ENCODE data around the gene KLHL24. TPM values are rescaled to one million over a fixed set of nuclear protein-coding genes. Genes with fewer than 3 reads are reported as not detected.
A peak's percentile ranks its signal among the peaks of the same experiment; 100 is the strongest.

The KLHL24 gene
- total RNA-seq, 1 experiment from 2014 or later = 7.4 TPM

- Histone ChIP-seq H3K4me1 (ENCODE audit: insufficient read depth, low read length) (no peaks in the 10 kb centered on the region), H3K36me3 (ENCODE audit: low read depth, low read length) (no peaks in the 10 kb centered on the region), H3K9me2 (replicated peaks; ENCODE audit: low read length) (no peaks in the 10 kb centered on the region), H3K9ac (ENCODE audit: low read length) (no peak overlapping the region), H3F3A (ENCODE audit: low read length, unreplicated experiment) (no peaks in the 10 kb centered on the region), H3K27me3 (ENCODE audit: low read length) (0 out of 2 replicates have a peak, but pooled peaks cover 3% of the 10 kb centered on the region), H3K9me3 (ENCODE audit: low read length) (no peaks in the 10 kb centered on the region), H4K20me1 (ENCODE audit: low read length) (no peaks in the 10 kb centered on the region), H3K27ac (ENCODE audit: low read length) (no peak overlapping the region), H3K79me2 (ENCODE audit: low read length) (no peaks in the 10 kb centered on the region), H2AFZ (ENCODE audit: low read length) (no peak overlapping the region), H3K4me3 (ENCODE audit: low read length) (no peak overlapping the region), H3K4me2 (ENCODE audit: low read length) (no peak overlapping the region)
- DNase-seq (no peak), ATAC-seq (no peak)
- CTCF ChIA-PET = no interaction called here
- TF ChIP-seq, protein P1, sequence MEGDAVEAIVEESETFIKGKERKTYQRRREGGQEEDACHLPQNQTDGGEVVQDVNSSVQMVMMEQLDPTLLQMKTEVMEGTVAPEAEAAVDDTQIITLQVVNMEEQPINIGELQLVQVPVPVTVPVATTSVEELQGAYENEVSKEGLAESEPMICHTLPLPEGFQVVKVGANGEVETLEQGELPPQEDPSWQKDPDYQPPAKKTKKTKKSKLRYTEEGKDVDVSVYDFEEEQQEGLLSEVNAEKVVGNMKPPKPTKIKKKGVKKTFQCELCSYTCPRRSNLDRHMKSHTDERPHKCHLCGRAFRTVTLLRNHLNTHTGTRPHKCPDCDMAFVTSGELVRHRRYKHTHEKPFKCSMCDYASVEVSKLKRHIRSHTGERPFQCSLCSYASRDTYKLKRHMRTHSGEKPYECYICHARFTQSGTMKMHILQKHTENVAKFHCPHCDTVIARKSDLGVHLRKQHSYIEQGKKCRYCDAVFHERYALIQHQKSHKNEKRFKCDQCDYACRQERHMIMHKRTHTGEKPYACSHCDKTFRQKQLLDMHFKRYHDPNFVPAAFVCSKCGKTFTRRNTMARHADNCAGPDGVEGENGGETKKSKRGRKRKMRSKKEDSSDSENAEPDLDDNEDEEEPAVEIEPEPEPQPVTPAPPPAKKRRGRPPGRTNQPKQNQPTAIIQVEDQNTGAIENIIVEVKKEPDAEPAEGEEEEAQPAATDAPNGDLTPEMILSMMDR (conservative IDR thresholded peaks at IDR 0.05; ENCODE audit: low read depth, low read length) = no peak
- TF ChIP-seq EZH2 (IDR thresholded peaks at IDR 0.05; ENCODE audit: low read length, unreplicated experiment) (no peak), EZH2phosphoT487 (IDR thresholded peaks at IDR 0.05; ENCODE audit: borderline replicate concordance, low read length) (no peak)
- POLR2A ChIA-PET (ENCODE audit: unreplicated experiment) = no interaction called here
- intact Hi-C loops (cut with micrococcal nuclease) = no loop called here
- BruUV-seq (replicated peaks) = no TSS peak
Observed at GRCh38 chr3:183587336-183587735, 48.1 kb upstream of the KLHL24 start.

- no TSS peak for BruUV-seq (replicated peaks)
Observed at GRCh38 chr3:183590442-183590841, 45.0 kb upstream of the KLHL24 start.

DNA sequence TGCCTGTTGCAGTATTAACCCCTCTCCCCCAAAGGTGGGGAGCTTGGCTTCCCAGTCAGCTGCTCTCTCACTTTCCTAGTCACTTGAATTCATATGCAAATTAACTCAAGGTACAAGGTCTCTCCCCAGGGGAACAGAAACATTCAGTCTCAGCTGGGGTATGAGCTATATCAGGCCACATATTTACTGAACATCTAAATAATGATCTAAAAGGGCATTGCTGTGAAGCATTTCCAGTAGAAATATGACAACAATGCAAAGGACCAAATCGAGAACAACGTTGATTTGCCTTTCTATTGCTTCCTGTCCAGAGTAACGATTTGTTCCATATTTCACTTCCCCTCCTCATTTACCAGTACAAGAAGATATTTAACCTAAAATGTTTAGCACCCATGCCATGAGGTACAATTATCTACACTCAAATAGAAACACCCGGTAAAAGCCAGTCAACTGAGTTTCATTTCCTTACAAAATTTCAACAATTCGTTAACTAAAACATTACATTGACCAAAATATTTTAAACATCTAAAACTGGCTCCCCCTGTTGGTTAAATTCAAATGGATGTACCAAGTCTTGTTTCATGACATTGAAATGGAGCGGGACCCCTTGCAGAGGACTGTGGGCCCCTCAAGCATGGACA is 43.4 kb upstream of the KLHL24 start:
- no TSS peak for BruUV-seq (replicated peaks)
- CTCF ChIA-PET = no interaction called here
- ATAC-seq = no peak

More at GRCh38 chr3:183590442-183590841, 45.0 kb upstream of the KLHL24 start:
- ATAC-seq = no peak
- intact Hi-C loops (cut with micrococcal nuclease) = no loop called here
- Histone ChIP-seq H3K9ac (ENCODE audit: low read length) (no peak overlapping the region), H2AFZ (ENCODE audit: low read length) (no peak overlapping the region), H3K36me3 (ENCODE audit: low read depth, low read length) (no peaks in the 10 kb centered on the region), H3K9me3 (ENCODE audit: low read length) (no peaks in the 10 kb centered on the region), H3K79me2 (ENCODE audit: low read length) (no peaks in the 10 kb centered on the region), H3K27me3 (ENCODE audit: low read length) (0 out of 2 replicates have a peak, but pooled peaks cover 3% of the 10 kb centered on the region), H3K4me3 (ENCODE audit: low read length) (no peak overlapping the region), H3K27ac (ENCODE audit: low read length) (no peak overlapping the region), H3F3A (ENCODE audit: low read length, unreplicated experiment) (no peaks in the 10 kb centered on the region), H4K20me1 (ENCODE audit: low read length) (no peaks in the 10 kb centered on the region), H3K9me2 (replicated peaks; ENCODE audit: low read length) (no peaks in the 10 kb centered on the region), H3K4me1 (ENCODE audit: insufficient read depth, low read length) (no peaks in the 10 kb centered on the region), H3K4me2 (ENCODE audit: low read length) (no peak overlapping the region)
- ChIA-PET POLR2A (ENCODE audit: unreplicated experiment) (no interaction called here), CTCF (no interaction called here)
- DNase-seq = no peak
- TF ChIP-seq, protein P1 (conservative IDR thresholded peaks at IDR 0.05; ENCODE audit: low read depth, low read length) = no peak
- TF ChIP-seq EZH2 (IDR thresholded peaks at IDR 0.05; ENCODE audit: low read length, unreplicated experiment) (no peak), EZH2phosphoT487 (IDR thresholded peaks at IDR 0.05; ENCODE audit: borderline replicate concordance, low read length) (no peak)

More for the DNA sequence above, 43.4 kb upstream of the KLHL24 start:
- 0 out of 2 replicates have a peak, but pooled peaks cover 3% of the 10 kb centered on the region for H3K27me3 ChIP-seq (ENCODE audit: low read length)
- no peaks in the 10 kb centered on the region for H3K36me3 ChIP-seq (ENCODE audit: low read depth, low read length)
- POLR2A ChIA-PET (ENCODE audit: unreplicated experiment) = no interaction called here
- H2AFZ ChIP-seq (ENCODE audit: low read length) = no peak overlapping the region
- intact Hi-C loops (cut with micrococcal nuclease) = loop anchor here (1.0 kb wide), 1 partner anchor 123 kb away; no protein-coding TSS in a partner anchor
- H3K27ac ChIP-seq (ENCODE audit: low read length) = no peak overlapping the region
- no peaks in the 10 kb centered on the region for H3F3A ChIP-seq (ENCODE audit: low read length, unreplicated experiment)
- no peaks in the 10 kb centered on the region for H3K4me1 ChIP-seq (ENCODE audit: insufficient read depth, low read length)
- no peak for TF ChIP-seq EZH2 (IDR thresholded peaks at IDR 0.05; ENCODE audit: low read length, unreplicated experiment)
- TF ChIP-seq, protein P1 (conservative IDR thresholded peaks at IDR 0.05; ENCODE audit: low read depth, low read length) = peak; percentile 67
- H3K9me3 ChIP-seq (ENCODE audit: low read length) = no peaks in the 10 kb centered on the region
- no peak overlapping the region for H3K4me3 ChIP-seq (ENCODE audit: low read length)
- no peak overlapping the region for H3K4me2 ChIP-seq (ENCODE audit: low read length)
- peak; percentile 29 for DNase-seq
- H3K9me2 ChIP-seq (replicated peaks; ENCODE audit: low read length) = no peaks in the 10 kb centered on the region
- H3K79me2 ChIP-seq (ENCODE audit: low read length) = no peaks in the 10 kb centered on the region
- no peak overlapping the region for H3K9ac ChIP-seq (ENCODE audit: low read length)
- H4K20me1 ChIP-seq (ENCODE audit: low read length) = no peaks in the 10 kb centered on the region

Data from PC-3 (cell line).